Endothelial cell of umbilical vein (primary cell): ENCODE data around the gene ERRFI1. TPM values are rescaled to one million over a fixed set of nuclear protein-coding genes. Genes with fewer than 3 reads are reported as not detected.
A peak's percentile ranks its signal among the peaks of the same experiment; 100 is the strongest.

Experiments used
- BruUV-seq: library from RNA; stranded (reverse); fragments of 400-500 nt; replicated peaks from 2 replicates; lab custom pipeline; 2021; lab: Mats Ljungman, UMichigan
- CTCF ChIA-PET: fragments of 300-600, 350-600 bp; sonication (Branson Sonifier 250); formaldehyde crosslinking; loops from one replicate; lab custom pipeline; 2021; ENCODE audit warnings: antibody characterized with exemption, inconsistent platforms; lab: Charles Lee
- POLR2A ChIA-PET: fragments of 300-600, 350-600 bp; sonication (Branson Sonifier 250); formaldehyde crosslinking; loops from one replicate; lab custom pipeline; 2021; ENCODE audit warnings: antibody characterized with exemption, inconsistent platforms; lab: Charles Lee
- DNase-seq: peaks from one replicate; pipeline ENCODE4 v3.0.0-alpha.2; 2011; ENCODE audit warnings: low read depth, low spot score
- FAIRE-seq: peaks from 2 replicates; lab custom pipeline; 2011; peaks lifted over from hg19 to GRCh38; lab: Jason Lieb, UNC
- H2AFZ ChIP-seq: 2 replicates; pipeline ENCODE4 v1.6.0; 2012; ENCODE audit warnings: low read depth, low read length, control low read depth, inconsistent platforms
- H3K27ac ChIP-seq: 2 replicates; pipeline ENCODE4 v1.5.1; 2011; ENCODE audit warnings: low read depth, mild to moderate bottlenecking, control low read depth, low read length, moderate library complexity; ENCODE audit not compliant: insufficient read depth
- H3K27me3 ChIP-seq, 2 experiments: 2 replicates each; pipeline versions ENCODE4 v1.6.0 to v1.6.1; 2011; ENCODE audit warnings: low read length in 2 of 2, mixed read lengths in 1 of 2; ENCODE audit not compliant: control insufficient read depth in 2 of 2, insufficient read depth in 2 of 2
- H3K36me3 ChIP-seq, 2 experiments: 2 replicates in 1 of 2; 3 replicates in 1 of 2; pipeline ENCODE4 v1.5.1; 2011; ENCODE audit warnings: low read length in 2 of 2, mild to moderate bottlenecking in 1 of 2, moderate library complexity in 1 of 2; ENCODE audit not compliant: control insufficient read depth in 2 of 2, insufficient read depth in 2 of 2; ENCODE audit errors: extremely low read depth in 1 of 2
- H3K4me1 ChIP-seq: 3 replicates; pipeline ENCODE4 v1.5.1; 2011; ENCODE audit warnings: mild to moderate bottlenecking, low read length; ENCODE audit not compliant: control insufficient read depth, insufficient read depth; ENCODE audit errors: extremely low read depth
- H3K4me2 ChIP-seq: 2 replicates; pipeline ENCODE4 v1.6.1; 2011; ENCODE audit warnings: low read length, control low read depth, mixed read lengths; ENCODE audit not compliant: insufficient read depth
- H3K4me3 ChIP-seq, 3 experiments: fragments of 200-600 bp in 1 of 3; sonication (generic), shearing (Covaris generic) in 1 of 3; replicated peaks in 1 of 3; 2 replicates each; pipeline ENCODE4 v1.5.1; 2011 to 2016; ENCODE audit warnings: control low read depth in 3 of 3, low read length in 3 of 3, mild to moderate bottlenecking in 2 of 3, inconsistent platforms in 1 of 3, low read depth in 1 of 3, moderate library complexity in 1 of 3; ENCODE audit not compliant: insufficient read depth in 1 of 3
- H3K79me2 ChIP-seq: 2 replicates; pipeline ENCODE4 v1.6.0; 2012; ENCODE audit warnings: low read length, inconsistent platforms; ENCODE audit not compliant: control insufficient read depth, insufficient read depth
- H3K9ac ChIP-seq: replicated peaks from 2 replicates; pipeline ENCODE3; 2011; ENCODE audit warnings: low read length, control low read depth; ENCODE audit not compliant: insufficient read depth; ENCODE audit errors: extremely low read depth
- H3K9me1 ChIP-seq: replicated peaks from 3 replicates; pipeline ENCODE4 v1.6.0; 2011; ENCODE audit warnings: mild to moderate bottlenecking, low read length; ENCODE audit not compliant: control insufficient read depth, insufficient read depth; ENCODE audit errors: extremely low read depth
- H3K9me3 ChIP-seq: replicated peaks from 2 replicates; pipeline ENCODE4 v1.5.1; 2012; ENCODE audit warnings: low read length, inconsistent platforms; ENCODE audit not compliant: control insufficient read depth, insufficient read depth
- H4K20me1 ChIP-seq: replicated peaks from 2 replicates; pipeline ENCODE3; 2011; ENCODE audit warnings: mild to moderate bottlenecking, low read length; ENCODE audit not compliant: control insufficient read depth, insufficient read depth; ENCODE audit errors: extremely low read depth
- CTCF ChIP-seq, 2 donors: IDR thresholded peaks; 1 replicate in 1 of 2; 2 replicates in 1 of 2; pipeline ENCODE4 v1.5.1; 2011; ENCODE audit warnings: low read length in 2 of 2, mild to moderate bottlenecking in 2 of 2, moderate library complexity in 2 of 2, control low read depth in 1 of 2, inconsistent platforms in 1 of 2, low read depth in 1 of 2; ENCODE audit not compliant: insufficient read depth in 1 of 2; ENCODE audit errors: extremely low read depth in 1 of 2
- EZH2 ChIP-seq: IDR thresholded peaks from 2 replicates; pipeline ENCODE4 v1.6.1; 2012; ENCODE audit warnings: borderline replicate concordance, low read depth, mild to moderate bottlenecking, moderate library complexity, low read length, inconsistent platforms; ENCODE audit not compliant: severe bottlenecking
- FOS ChIP-seq: IDR thresholded peaks from 2 replicates; pipeline ENCODE4 v1.6.1; 2011; ENCODE audit warnings: mild to moderate bottlenecking, low read length, moderate library complexity, borderline replicate concordance; ENCODE audit not compliant: insufficient read depth
- GATA2 ChIP-seq: IDR thresholded peaks from 2 replicates; pipeline ENCODE4 v1.7.0; 2011; ENCODE audit warnings: low read depth, mild to moderate bottlenecking, moderate library complexity, mixed read lengths, low read length; ENCODE audit not compliant: insufficient read length, insufficient read depth
- JUN ChIP-seq: IDR thresholded peaks from 2 replicates; pipeline ENCODE4 v1.6.1; 2011; ENCODE audit warnings: borderline replicate concordance, low read depth; ENCODE audit not compliant: insufficient read length, insufficient read depth
- MAX ChIP-seq: IDR thresholded peaks from 2 replicates; pipeline ENCODE4 v1.6.1; 2011; ENCODE audit not compliant: insufficient read depth, insufficient read length
- MYC ChIP-seq: IDR thresholded peaks from one replicate; pipeline ENCODE4 v1.6.1; 2011; ENCODE audit warnings: mild to moderate bottlenecking, low read depth, low read length
- POLR2A ChIP-seq: IDR thresholded peaks from 2 replicates; pipeline ENCODE4 v1.6.1; 2012; ENCODE audit warnings: low read depth, mild to moderate bottlenecking, control low read depth, low read length
- POLR2AphosphoS5 ChIP-seq: IDR thresholded peaks from 2 replicates; pipeline ENCODE4 v1.6.1; 2012; ENCODE audit warnings: low read depth, mild to moderate bottlenecking, control low read depth, low read length, moderate library complexity; ENCODE audit not compliant: insufficient read depth
- dilution Hi-C: fragments of 300-500 bp; cut with MboI; formaldehyde crosslinking; loops from one replicate; pipeline ENCODE4 v1.15.0; 2019; ENCODE audit warnings: low sequenced_read_pairs; ENCODE audit not compliant: extremely low pct_ligation_motif_present
- intact Hi-C: fragments of 100-400 bp; cut with micrococcal nuclease; formaldehyde crosslinking; loops from one replicate; pipeline ENCODE4 v1.10.0; 2022
- polyA plus RNA-seq, 4 experiments: library from polyadenylated mRNA; depleted of rRNA in 3 of 4; stranded (reverse) in 3 of 4; unstranded in 1 of 4; fragments of >200 nt; gene quantifications; 2 replicates each; pipeline versions ENCODE4 v1.2.1 to v1.2.3, GENCODE V29; 2011 to 2012; ENCODE audit warnings: missing spikeins in 1 of 4
- total RNA-seq: library from RNA; stranded (reverse); gene quantifications from 2 replicates; pipeline ENCODE4 v1.2.3, GENCODE V29; 2021

ERRFI1 gene
- total and polyA plus RNA-seq, 2 donors (not counting 3 experiments of a cell fraction or from before 2014, with no cell fraction given): 28.1 to 32.0 TPM

GRCh38 chr1:8022395-8023286, 3.5 kb downstream of the ERRFI1 start:
- Histone ChIP-seq H3K9ac (no peak overlapping the region), H3K27ac (no peak overlapping the region), H3K4me2 (peak overlapping the region; percentile 13), H3K9me1 (no peaks in the 10 kb centered on the region), H4K20me1 (no peaks in the 10 kb centered on the region), H3K36me3 (no peaks in the 10 kb centered on the region), H3K9me3 (no peaks in the 10 kb centered on the region), H3K27me3 (no peaks in the 10 kb centered on the region), H3K79me2 (peaks cover 83% of the 10 kb centered on the region), H3K4me3 (no peak overlapping the region), H3K4me1 (peaks cover 80% of the 10 kb centered on the region), H2AFZ (no peak overlapping the region)
- DNase-seq (no peak), FAIRE-seq (no peak)
- POLR2A ChIA-PET: no interaction called here
- CTCF ChIA-PET: interaction anchor here (0.6 to 2.4 kb wide), 3 partner anchors 175 to 291 kb away, joined by 3 to 11 read pairs (median 3); no protein-coding TSS in a partner anchor
- BruUV-seq: no TSS peak
- TF ChIP-seq JUN: no peak
- TF ChIP-seq GATA2: no peak
- TF ChIP-seq EZH2: no peak
- TF ChIP-seq POLR2A: no peak
- TF ChIP-seq MYC: no peak
- no peak for TF ChIP-seq FOS
- no peak for TF ChIP-seq POLR2AphosphoS5
- TF ChIP-seq CTCF (IDR thresholded peaks at IDR 0.05; ENCODE audit: extremely low read depth in 1 of 2, insufficient read depth in 1 of 2, low read depth in 1 of 2, low read length in 2 of 2): no peak
- no peak for TF ChIP-seq MAX
- intact Hi-C loops (no loop called here), dilution Hi-C loops (no loop called here)
